RWPE1 (cell line): ENCODE measurements around the gene CASP1.

ENCODE experiments used
- CTCF ChIA-PET: fragments of 350-600 bp; sonication (Branson Sonifier 250); formaldehyde crosslinking; extraction: SDS; loops from one replicate; lab custom pipeline; 2021; lab: Yijun Ruan, JAX
- POLR2A ChIA-PET: fragments of 400-600 bp; formaldehyde crosslinking; extraction: SDS; loops from one replicate; lab custom pipeline; 2020; ENCODE audit warnings: antibody characterized with exemption; ENCODE audit not compliant: low non-redundant PET; lab: Yijun Ruan, JAX
- DNase-seq: peaks from one replicate; pipeline ENCODE4 v3.0.0; 2012; ENCODE audit warnings: low spot score
- H3K27ac ChIP-seq: fragments of 450-650 bp; 2 replicates; pipeline ENCODE4 v1.5.1; 2017
- TF ChIP-seq, protein P1 (sequence below): fragments of 450-650 bp; conservative IDR thresholded peaks from 2 replicates; pipeline ENCODE4 v1.5.1; 2017; ENCODE audit warnings: low read depth, mild to moderate bottlenecking

CASP1 gene

DNA sequence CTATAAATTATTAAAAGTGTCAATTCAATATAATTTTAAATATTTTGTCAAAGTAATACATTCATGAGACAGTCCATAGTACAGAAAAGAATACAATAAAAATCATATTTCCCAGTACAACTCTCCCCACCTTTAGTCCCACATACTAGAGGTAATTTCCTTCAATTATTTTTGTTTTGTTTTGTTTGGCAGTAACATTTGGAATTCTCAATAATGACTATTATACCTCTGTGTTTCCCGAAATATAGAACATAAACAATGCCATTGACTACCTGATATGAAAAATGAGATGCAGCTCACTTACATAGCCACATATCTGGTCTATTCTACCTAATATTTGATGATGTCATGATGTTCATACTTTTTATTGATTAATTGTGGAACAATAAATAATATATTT, 42.2 kb downstream of the CASP1 start:
- no peak overlapping the region for H3K27ac ChIP-seq
- POLR2A ChIA-PET, result no interaction called here
- CTCF ChIA-PET, result interaction anchor here (0.7 kb wide), 1 partner anchor 45 kb away, joined by 4 read pairs; no protein-coding TSS in a partner anchor
- TF ChIP-seq, protein P1, sequence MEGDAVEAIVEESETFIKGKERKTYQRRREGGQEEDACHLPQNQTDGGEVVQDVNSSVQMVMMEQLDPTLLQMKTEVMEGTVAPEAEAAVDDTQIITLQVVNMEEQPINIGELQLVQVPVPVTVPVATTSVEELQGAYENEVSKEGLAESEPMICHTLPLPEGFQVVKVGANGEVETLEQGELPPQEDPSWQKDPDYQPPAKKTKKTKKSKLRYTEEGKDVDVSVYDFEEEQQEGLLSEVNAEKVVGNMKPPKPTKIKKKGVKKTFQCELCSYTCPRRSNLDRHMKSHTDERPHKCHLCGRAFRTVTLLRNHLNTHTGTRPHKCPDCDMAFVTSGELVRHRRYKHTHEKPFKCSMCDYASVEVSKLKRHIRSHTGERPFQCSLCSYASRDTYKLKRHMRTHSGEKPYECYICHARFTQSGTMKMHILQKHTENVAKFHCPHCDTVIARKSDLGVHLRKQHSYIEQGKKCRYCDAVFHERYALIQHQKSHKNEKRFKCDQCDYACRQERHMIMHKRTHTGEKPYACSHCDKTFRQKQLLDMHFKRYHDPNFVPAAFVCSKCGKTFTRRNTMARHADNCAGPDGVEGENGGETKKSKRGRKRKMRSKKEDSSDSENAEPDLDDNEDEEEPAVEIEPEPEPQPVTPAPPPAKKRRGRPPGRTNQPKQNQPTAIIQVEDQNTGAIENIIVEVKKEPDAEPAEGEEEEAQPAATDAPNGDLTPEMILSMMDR, result no peak
- no peak for DNase-seq

DNA sequence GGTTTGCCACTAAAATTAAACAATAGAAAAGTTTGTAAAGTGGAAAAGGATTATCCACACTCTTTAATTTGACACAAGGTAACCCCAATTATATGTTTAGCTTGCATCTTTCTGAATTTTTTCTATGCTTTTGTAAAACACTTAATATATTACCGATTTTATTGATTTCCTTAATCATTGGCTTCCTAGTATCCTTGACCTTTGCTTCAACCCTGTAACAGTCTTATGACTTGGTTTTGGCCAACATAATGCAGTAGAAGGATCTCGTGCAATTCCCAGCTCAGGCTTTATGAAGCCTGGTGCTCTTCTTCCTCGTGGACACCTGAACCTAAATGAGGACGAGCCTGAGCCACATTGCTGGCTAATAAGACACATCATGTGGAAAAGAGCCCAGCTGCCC, 43.0 kb downstream of the CASP1 start:
- ChIA-PET CTCF (no interaction called here), POLR2A (no interaction called here)
- H3K27ac ChIP-seq, result no peak overlapping the region
- no peak for DNase-seq
- TF ChIP-seq, protein P1, result no peak

DNA sequence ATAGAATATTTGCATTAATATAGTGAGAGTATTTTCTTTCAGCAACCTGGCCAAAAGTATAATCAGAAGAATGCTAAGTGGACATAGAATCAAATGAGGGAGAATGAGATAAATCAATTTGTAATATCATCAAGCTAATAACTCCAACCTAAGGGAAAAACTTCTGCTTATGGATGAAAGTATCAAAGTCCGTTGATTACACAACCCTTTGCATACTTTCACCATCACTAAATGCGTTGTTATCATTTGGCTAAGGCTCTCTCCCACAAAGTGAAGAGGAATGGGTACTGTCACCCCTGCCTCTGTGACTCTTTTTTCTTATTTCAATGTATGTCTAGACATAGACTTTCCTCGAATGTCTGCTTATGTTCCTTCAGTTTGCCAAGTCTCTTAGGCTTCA, 50.1 kb downstream of the CASP1 start:
- TF ChIP-seq, protein P1, result no peak
- POLR2A ChIA-PET, result no interaction called here
- H3K27ac ChIP-seq, result no peak overlapping the region
- CTCF ChIA-PET, result interaction anchor here (0.6 kb wide), 1 partner anchor 441 kb away, joined by 4 read pairs; no protein-coding TSS in a partner anchor
- no peak for DNase-seq

DNA sequence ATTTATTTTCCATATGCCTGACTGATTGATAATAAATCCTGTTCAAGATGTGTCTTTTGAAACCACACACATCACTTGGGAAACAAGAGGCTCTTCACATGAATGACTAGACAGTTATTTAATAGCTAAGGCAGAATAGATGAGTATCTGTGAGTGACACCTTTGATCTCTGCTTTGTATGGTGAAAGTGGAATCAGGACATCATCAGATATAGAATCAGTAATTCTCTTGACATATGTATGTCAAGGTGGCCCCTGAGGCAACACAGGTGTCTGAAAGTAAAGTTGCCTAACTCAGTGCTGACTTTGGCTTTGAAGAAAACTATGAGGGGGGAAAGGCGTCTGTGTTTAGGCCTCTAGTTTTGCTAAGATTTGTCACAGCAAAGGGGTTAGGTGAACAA, 55.1 kb downstream of the CASP1 start:
- DNase-seq, result no peak
- no peak overlapping the region for H3K27ac ChIP-seq
- TF ChIP-seq, protein P1, result no peak
- POLR2A ChIA-PET, result no interaction called here
- CTCF ChIA-PET, result interaction anchor here (0.6 kb wide), 2 partner anchors 295 to 609 kb away, joined by 3 to 6 read pairs; no protein-coding TSS in a partner anchor
